ENCODE data around the gene KNCN. TPM values are rescaled to one million over a fixed set of nuclear protein-coding genes. Genes with fewer than 3 reads are reported as not detected.
A peak's percentile ranks its signal among the peaks of the same experiment; 100 is the strongest.

Gene KNCN
- total and polyA plus RNA-seq, 8 donors: not detected

DNA sequence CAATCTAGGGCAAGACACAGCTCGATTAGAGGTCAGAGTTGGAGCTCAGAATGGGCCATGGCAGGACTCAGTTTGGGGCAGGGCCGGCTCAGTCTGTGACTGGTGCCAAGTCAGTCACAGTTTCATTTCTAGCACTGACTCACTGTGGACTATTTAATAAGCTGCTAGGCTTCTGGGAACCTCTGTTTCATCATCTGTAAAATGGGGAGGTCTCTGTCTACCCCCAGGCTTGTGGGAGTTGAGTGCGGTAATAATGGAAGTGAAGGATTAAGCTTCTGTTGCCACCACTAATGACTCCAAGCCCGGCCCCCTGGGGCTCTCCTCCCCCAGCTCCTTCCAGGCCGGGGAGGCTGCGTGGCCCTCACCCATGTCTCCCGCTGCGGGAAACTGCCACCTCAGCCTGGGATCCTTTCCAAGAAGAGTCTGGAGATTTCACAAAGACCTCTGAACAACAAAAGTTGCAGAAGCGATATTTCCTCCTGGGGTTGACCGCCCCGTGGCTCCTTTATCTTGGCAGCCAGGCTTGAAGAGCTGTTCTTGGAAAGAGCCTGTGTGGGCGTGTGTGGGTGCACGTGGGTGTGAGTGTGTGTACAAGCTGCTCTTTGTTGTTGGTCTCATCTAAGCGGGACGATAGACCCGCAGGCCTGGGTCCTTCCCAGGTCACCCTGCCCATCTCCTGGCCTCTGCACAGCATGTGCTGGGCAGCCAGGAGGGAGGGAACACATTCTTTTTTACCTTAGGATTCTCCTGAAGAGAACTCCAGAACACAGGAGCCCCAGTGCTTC, 29.1 kb downstream of the KNCN start:
- TF ChIP-seq, protein P1, sequence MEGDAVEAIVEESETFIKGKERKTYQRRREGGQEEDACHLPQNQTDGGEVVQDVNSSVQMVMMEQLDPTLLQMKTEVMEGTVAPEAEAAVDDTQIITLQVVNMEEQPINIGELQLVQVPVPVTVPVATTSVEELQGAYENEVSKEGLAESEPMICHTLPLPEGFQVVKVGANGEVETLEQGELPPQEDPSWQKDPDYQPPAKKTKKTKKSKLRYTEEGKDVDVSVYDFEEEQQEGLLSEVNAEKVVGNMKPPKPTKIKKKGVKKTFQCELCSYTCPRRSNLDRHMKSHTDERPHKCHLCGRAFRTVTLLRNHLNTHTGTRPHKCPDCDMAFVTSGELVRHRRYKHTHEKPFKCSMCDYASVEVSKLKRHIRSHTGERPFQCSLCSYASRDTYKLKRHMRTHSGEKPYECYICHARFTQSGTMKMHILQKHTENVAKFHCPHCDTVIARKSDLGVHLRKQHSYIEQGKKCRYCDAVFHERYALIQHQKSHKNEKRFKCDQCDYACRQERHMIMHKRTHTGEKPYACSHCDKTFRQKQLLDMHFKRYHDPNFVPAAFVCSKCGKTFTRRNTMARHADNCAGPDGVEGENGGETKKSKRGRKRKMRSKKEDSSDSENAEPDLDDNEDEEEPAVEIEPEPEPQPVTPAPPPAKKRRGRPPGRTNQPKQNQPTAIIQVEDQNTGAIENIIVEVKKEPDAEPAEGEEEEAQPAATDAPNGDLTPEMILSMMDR (IDR thresholded peaks at IDR 0.05): no peak
- no peak for TF ChIP-seq POLR2A (IDR thresholded peaks at IDR 0.05)
- TF ChIP-seq EP300 (IDR thresholded peaks at IDR 0.05): no peak
- TF ChIP-seq POLR2AphosphoS5 (IDR thresholded peaks at IDR 0.05): no peak
- H3K27me3 ChIP-seq: peaks cover 0 to 51% (median 0%) of the 10 kb centered on the region in 3 donors
- H3K4me1 ChIP-seq: peaks cover 11 to 20% (median 14%) of the 10 kb centered on the region in 4 donors
- 8 to 20% (median 18%) methylated on average over 8 to 16 of the region's 16 CpGs for whole genome bisulfite sequencing, 5 donors
- H3K9me3 ChIP-seq: no peaks in the 10 kb centered on the region
- H3K4me3 ChIP-seq: no peak overlapping the region
- DNase-seq: peak; percentile 58 to 71
- H3K36me3 ChIP-seq: no peaks in the 10 kb centered on the region
- H3K27ac ChIP-seq: peak overlapping the region in 2 of 5 donors; percentile 26 to 71
- intact Hi-C loops (cut with DNase I; ENCODE audit: low total_unique reads): no loop called here

DNA sequence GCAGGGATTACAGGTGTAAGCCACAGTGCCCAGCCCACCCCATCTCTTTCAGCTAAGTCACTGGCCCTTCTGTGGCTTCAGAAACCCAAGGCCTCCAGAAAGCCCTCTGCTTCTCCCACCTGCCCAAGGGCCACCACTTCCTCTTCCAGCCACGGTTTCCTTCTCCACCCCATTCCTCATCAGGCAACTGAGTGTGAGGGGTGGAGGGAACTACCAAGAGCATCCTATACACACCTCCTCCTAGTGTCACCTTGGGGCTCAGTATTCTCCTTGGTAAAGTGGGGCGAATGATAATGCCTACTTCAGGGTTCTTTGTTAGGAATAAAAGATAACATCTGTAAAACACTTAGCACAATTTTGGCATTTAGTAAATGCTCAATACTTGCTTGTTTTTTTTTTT, 30.0 kb downstream of the KNCN start:
- no peak for TF ChIP-seq POLR2AphosphoS5 (IDR thresholded peaks at IDR 0.05)
- TF ChIP-seq POLR2A (IDR thresholded peaks at IDR 0.05): no peak
- no peak for TF ChIP-seq EP300 (IDR thresholded peaks at IDR 0.05)
- TF ChIP-seq, protein P1 (IDR thresholded peaks at IDR 0.05): no peak
- Histone ChIP-seq H3K27me3 (peaks cover 0 to 47% (median 0%) of the 10 kb centered on the region in 3 donors), H3K27ac (no peak overlapping the region), H3K4me3 (no peak overlapping the region), H3K36me3 (no peaks in the 10 kb centered on the region), H3K9me3 (no peaks in the 10 kb centered on the region), H3K4me1 (peaks cover 12 to 30% (median 19%) of the 10 kb centered on the region in 4 donors)
- WGBS, 5 donors: 66 to 86% (median 71%) methylated on average over 2 of the region's 2 CpGs
- intact Hi-C loops (cut with DNase I; ENCODE audit: low total_unique reads): no loop called here
- DNase-seq: no peak

DNA sequence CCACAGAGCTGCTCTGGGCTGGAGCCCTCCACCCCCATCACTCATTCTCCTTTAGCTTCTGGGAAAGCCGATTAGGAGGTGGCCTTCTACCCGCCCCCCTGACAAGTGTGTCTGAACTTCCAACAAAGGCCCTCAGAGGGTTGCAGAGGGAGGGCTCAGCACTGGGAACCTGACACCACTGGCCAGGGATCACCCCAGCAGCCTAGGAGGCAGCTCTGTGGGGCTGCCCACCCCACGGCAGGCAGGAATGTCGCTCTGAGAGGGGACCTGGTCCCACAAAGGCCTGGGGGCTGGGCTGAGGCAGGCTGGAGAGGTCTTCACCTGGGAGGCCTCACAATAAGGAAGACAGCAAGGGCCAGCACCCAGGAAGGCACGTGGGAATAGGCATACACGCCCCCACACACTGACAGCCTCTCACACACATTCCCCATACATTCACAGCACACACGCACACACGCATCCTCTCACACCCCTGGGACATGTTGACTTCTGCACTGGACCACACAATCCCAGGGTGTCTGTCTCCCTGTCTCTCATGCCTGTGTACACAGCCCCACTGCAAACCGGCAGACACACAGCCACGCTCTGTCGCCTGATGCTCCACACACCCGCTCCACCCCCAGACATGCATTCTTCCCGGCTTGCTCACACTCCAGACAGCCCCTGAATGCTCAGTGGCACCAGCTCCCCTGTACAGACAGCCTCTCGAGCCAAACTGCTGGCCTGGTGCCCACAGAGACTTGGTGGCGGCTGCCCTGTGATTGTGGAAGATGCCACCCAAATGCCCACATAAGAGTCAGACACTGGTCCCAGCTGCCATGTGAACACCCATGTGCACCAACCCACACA, 31.2 kb downstream of the KNCN start:
- Histone ChIP-seq H3K27me3 (peaks cover 0 to 36% (median 0%) of the 10 kb centered on the region in 3 donors), H3K36me3 (no peaks in the 10 kb centered on the region), H3K27ac (no peak overlapping the region), H3K9me3 (no peaks in the 10 kb centered on the region), H3K4me1 (peaks cover 12 to 32% (median 19%) of the 10 kb centered on the region in 4 donors), H3K4me3 (no peak overlapping the region)
- intact Hi-C loops (cut with DNase I; ENCODE audit: low total_unique reads): no loop called here
- DNase-seq: no peak
- WGBS, 5 donors: 58 to 76% (median 72%) methylated on average over 13 to 15 of the region's 15 CpGs
- TF ChIP-seq EP300 (IDR thresholded peaks at IDR 0.05) (no peak), POLR2AphosphoS5 (IDR thresholded peaks at IDR 0.05) (no peak), POLR2A (IDR thresholded peaks at IDR 0.05) (no peak)
- TF ChIP-seq, protein P1 (IDR thresholded peaks at IDR 0.05): no peak

GRCh38 chr1:46519209-46519608, 32.2 kb downstream of the KNCN start:
- TF ChIP-seq EP300 (IDR thresholded peaks at IDR 0.05) (no peak), POLR2AphosphoS5 (IDR thresholded peaks at IDR 0.05) (no peak), POLR2A (IDR thresholded peaks at IDR 0.05) (no peak)
- TF ChIP-seq, protein P1 (IDR thresholded peaks at IDR 0.05): no peak
- DNase-seq: no peak
- H3K9me3 ChIP-seq: no peaks in the 10 kb centered on the region
- peaks cover 0 to 26% (median 0%) of the 10 kb centered on the region in 3 donors for H3K27me3 ChIP-seq
- intact Hi-C loops (cut with DNase I; ENCODE audit: low total_unique reads): no loop called here
- WGBS, 5 donors: 73 to 82% (median 75%) methylated on average over 4 of the region's 4 CpGs
- no peak overlapping the region for H3K27ac ChIP-seq
- peaks cover 12 to 32% (median 19%) of the 10 kb centered on the region in 4 donors for H3K4me1 ChIP-seq
- no peaks in the 10 kb centered on the region for H3K36me3 ChIP-seq
- no peak overlapping the region for H3K4me3 ChIP-seq
